Stomach (tissue), 9 donors: ENCODE data around the gene MIS18A. TPM values are rescaled to one million over a fixed set of nuclear protein-coding genes. Genes with fewer than 3 reads are reported as not detected.

Experiments
- DNase-seq, 2 donors: peaks; one replicate each; pipeline versions ENCODE4 v3.0.0 to v3.0.0-alpha.2; 2013 to 2019
- H3K27ac ChIP-seq, 5 donors: fragments of 200-600 bp in 4 of 5; sonication (generic) in 4 of 5; one replicate each; pipeline ENCODE4 v1.5.1; 2013 to 2019; ENCODE audit warnings: mild to moderate bottlenecking in 1 of 5, moderate library complexity in 1 of 5
- H3K27me3 ChIP-seq, 3 donors: fragments of 200-600 bp; sonication (generic); one replicate each; pipeline ENCODE4 v1.5.1; 2017 to 2019; ENCODE audit warnings: mixed run types in 1 of 3
- H3K36me3 ChIP-seq, 4 donors: fragments of 200-600 bp; sonication (generic); 1 replicate in 3 of 4; 2 replicates in 1 of 4; pipeline ENCODE4 v1.5.1; 2016 to 2019
- H3K4me1 ChIP-seq, 4 donors: fragments of 200-600 bp; sonication (generic); one replicate each; pipeline ENCODE4 v1.5.1; 2016 to 2019
- H3K4me3 ChIP-seq, 4 donors: fragments of 200-600 bp; sonication (generic) in 3 of 4; one replicate each; pipeline ENCODE4 v1.5.1; 2016 to 2019; ENCODE audit warnings: mild to moderate bottlenecking in 1 of 4
- H3K9me3 ChIP-seq, 4 donors: fragments of 200-600 bp; sonication (generic); one replicate each; pipeline ENCODE4 v1.5.1; 2016 to 2019
- CTCF ChIP-seq, 7 experiments: fragments of 450-650 bp in 4 of 7; fragments of 200-600 bp in 3 of 7; sonication (generic) in 3 of 7; IDR thresholded peaks; one replicate each; pipeline ENCODE4 v1.5.1; 2016 to 2019; ENCODE audit warnings: antibody characterized with exemption in 7 of 7, control low read depth in 2 of 7, mild to moderate bottlenecking in 1 of 7
- EP300 ChIP-seq: sonication (generic); formaldehyde crosslinking; IDR thresholded peaks from one replicate; pipeline ENCODE4 v1.6.1; 2017; ENCODE audit warnings: antibody characterized with exemption
- POLR2A ChIP-seq, 4 donors: fragments of 450-650 bp; IDR thresholded peaks; one replicate each; pipeline ENCODE4 v1.6.1; 2016; ENCODE audit warnings: antibody characterized with exemption in 4 of 4, control low read depth in 2 of 4, mild to moderate bottlenecking in 1 of 4, moderate library complexity in 1 of 4
- POLR2AphosphoS5 ChIP-seq, 3 donors: sonication (generic); formaldehyde crosslinking; IDR thresholded peaks; one replicate each; pipeline ENCODE4 v1.6.1; 2016; ENCODE audit warnings: antibody characterized with exemption in 3 of 3
- WGBS, 5 donors: extraction: QIAGEN DNeasy Blood & Tissue Kit in 3 of 5; methylation state at CpG; one replicate each; pipeline versions ENCODE4 v1.1.5 to v1.1.7; 2013 to 2018; 5-methylcytosine and 5-hydroxymethylcytosine counted together
- intact Hi-C: fragments of 100-400 bp; cut with DNase I; formaldehyde crosslinking; loops from one replicate; pipeline ENCODE4 v1.15.1; 2023; ENCODE audit warnings: low total_unique reads
- polyA plus RNA-seq, 3 donors: library from polyadenylated mRNA; stranded (reverse); fragments of 200-250 nt; gene quantifications; one replicate each; pipeline ENCODE4 v1.2.3, GENCODE V29; 2013
- total RNA-seq, 5 donors: library from RNA; depleted of rRNA; stranded (reverse); fragments of >200 nt; gene quantifications; one replicate each; pipeline versions ENCODE4 v1.1.0 to v1.2.3, GENCODE V29; 2014 to 2016
- donor health status: healthy with polysubstance abuse.
- donor health status: Bipolar disorder and iron deficiency.
- donor health status: healthy.

Gene MIS18A
- total and polyA plus RNA-seq, 8 donors = 1.4 to 10.7 (median 8.0) TPM; not detected in 2

DNA sequence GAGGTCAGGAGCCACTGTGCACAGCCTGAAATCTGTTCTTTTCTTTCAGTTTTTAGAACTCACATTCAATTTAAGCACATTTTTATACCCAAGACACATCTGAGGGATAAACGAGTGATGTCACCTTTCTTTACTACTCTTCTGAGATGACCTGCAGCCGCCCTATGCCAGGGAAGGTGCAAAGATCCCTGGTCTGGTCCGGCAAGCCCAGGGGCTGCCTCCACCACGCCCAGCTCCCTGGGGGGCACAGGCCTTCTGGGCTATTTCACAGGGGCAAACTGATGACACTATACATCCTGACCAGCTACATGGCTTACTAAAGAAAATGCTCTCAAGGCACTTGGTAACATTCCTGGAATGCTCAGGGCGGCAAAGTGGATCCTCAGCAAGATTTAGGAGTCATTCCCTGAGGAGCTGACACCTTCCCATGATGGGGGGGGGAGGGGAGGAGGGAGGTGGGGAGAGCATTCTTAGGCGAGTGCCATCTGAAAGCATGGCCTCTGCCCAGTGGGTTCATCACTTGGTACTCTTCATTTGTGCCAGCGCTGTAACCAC lies 31.1 kb upstream of the MIS18A start:
- WGBS, 5 donors = 92 to 95% (median 94%) methylated on average over 7 of the region's 7 CpGs
- Histone ChIP-seq H3K4me3 (no peak overlapping the region), H3K27me3 (no peaks in the 10 kb centered on the region), H3K36me3 (peaks cover 16 to 74% (median 60%) of the 10 kb centered on the region in 4 donors), H3K9me3 (no peaks in the 10 kb centered on the region), H3K4me1 (no peaks in the 10 kb centered on the region), H3K27ac (no peak overlapping the region)
- intact Hi-C loops = no loop called here
- no peak for TF ChIP-seq POLR2AphosphoS5 (IDR thresholded peaks at IDR 0.05)
- no peak for TF ChIP-seq CTCF (IDR thresholded peaks at IDR 0.05)
- TF ChIP-seq EP300 = no peak
- no peak for TF ChIP-seq POLR2A (IDR thresholded peaks at IDR 0.05)
- DNase-seq = no peak

DNA sequence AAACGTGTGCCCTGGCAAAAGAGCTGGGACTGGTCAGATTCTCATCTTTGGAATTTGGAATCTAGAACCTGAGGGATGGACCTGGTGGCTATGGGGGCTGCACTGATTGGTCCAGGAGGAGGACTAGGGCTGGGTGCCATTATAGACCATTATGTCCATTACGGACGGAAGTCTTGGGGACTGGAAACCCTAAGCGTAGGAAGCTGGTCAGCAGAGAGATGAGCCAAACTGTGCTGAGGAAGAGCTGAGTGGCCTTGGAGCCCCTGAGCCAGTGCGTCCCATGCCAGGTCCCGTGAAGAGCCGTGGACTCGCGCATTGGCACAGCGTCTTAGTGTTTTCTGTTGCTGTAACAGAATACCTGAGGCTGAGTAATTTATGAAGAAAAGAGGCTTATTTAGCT lies 29.8 kb upstream of the MIS18A start:
- H3K27ac ChIP-seq = no peak overlapping the region
- WGBS, 5 donors = 90 to 98% (median 96%) methylated on average over 10 of the region's 10 CpGs
- intact Hi-C loops = no loop called here

GRCh38 chr21:32307706-32308105 lies 28.9 kb upstream of the MIS18A start:
- no peak for DNase-seq
- intact Hi-C loops = no loop called here
- H3K27ac ChIP-seq = no peak overlapping the region
- no peaks in the 10 kb centered on the region for H3K4me1 ChIP-seq
- peaks cover 6 to 53% (median 37%) of the 10 kb centered on the region in 4 donors for H3K36me3 ChIP-seq
- H3K4me3 ChIP-seq = no peak overlapping the region
- TF ChIP-seq EP300 (no peak), POLR2A (IDR thresholded peaks at IDR 0.05) (no peak), CTCF (IDR thresholded peaks at IDR 0.05) (no peak), POLR2AphosphoS5 (IDR thresholded peaks at IDR 0.05) (no peak)
- no peaks in the 10 kb centered on the region for H3K27me3 ChIP-seq
- 94 to 97% (median 96%) methylated on average over 4 of the region's 4 CpGs for WGBS, 5 donors
- H3K9me3 ChIP-seq = no peaks in the 10 kb centered on the region

More for the DNA sequence above, 29.8 kb upstream of the MIS18A start:
- no peaks in the 10 kb centered on the region for H3K4me1 ChIP-seq
- TF ChIP-seq POLR2AphosphoS5 (IDR thresholded peaks at IDR 0.05) = no peak
- TF ChIP-seq POLR2A (IDR thresholded peaks at IDR 0.05) = no peak
- no peak for TF ChIP-seq EP300
- no peak for TF ChIP-seq CTCF (IDR thresholded peaks at IDR 0.05)
- H3K4me3 ChIP-seq = no peak overlapping the region
- no peak for DNase-seq
- H3K36me3 ChIP-seq = peaks cover 11 to 62% (median 47%) of the 10 kb centered on the region in 4 donors
- no peaks in the 10 kb centered on the region for H3K27me3 ChIP-seq
- no peaks in the 10 kb centered on the region for H3K9me3 ChIP-seq

DNA sequence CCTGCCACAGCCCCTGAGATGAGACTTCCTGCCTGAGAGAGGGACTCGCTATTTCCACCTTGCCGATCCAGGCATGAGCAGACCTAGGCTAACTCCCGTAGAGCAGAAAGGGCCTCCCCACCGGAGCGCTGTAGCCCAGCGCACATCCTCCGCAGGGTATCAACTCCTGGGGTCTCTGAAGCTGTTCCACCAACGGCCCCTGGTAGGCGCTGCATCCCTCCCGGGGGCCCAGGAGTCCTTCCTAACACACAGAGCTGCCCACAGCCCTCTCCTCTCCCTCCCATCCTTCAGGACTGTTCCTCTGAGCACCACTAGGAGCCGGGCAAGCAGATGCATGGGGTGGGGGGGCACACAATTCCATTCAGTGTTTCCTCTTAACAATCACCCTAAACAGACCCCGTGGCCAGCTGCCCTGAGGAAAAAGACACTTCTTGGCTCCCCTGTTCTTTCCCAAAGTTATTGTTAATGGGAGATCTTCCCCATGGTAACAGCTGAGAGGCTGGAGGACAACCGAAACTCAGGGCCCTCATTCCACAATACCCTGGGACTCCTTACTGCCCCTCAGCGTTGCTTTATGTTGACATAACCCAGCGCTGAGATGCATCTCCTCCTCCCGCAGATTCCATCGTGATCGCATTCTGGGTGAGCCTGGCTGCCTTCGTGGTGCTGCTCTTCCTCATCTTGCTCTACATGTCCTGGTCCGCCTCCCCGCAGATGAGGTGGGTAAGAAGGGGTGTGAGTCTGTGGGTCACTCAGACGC lies 27.4 kb upstream of the MIS18A start:
- Histone ChIP-seq H3K27me3 (no peaks in the 10 kb centered on the region), H3K9me3 (no peaks in the 10 kb centered on the region), H3K27ac (no peak overlapping the region), H3K4me3 (no peak overlapping the region), H3K36me3 (peaks cover 0 to 38% (median 27%) of the 10 kb centered on the region in 4 donors), H3K4me1 (no peaks in the 10 kb centered on the region)
- DNase-seq = peak in 1 of 2 donors; percentile 75
- TF ChIP-seq POLR2A (IDR thresholded peaks at IDR 0.05) (no peak), EP300 (no peak), CTCF (IDR thresholded peaks at IDR 0.05) (no peak), POLR2AphosphoS5 (IDR thresholded peaks at IDR 0.05) (no peak)
- intact Hi-C loops = no loop called here
- 52 to 66% (median 58%) methylated on average over 22 of the region's 22 CpGs for WGBS, 5 donors
